A673 (cell line): ENCODE results near the gene CENPX. TPM values are rescaled to one million over a fixed set of nuclear protein-coding genes. Genes with fewer than 3 reads are reported as not detected.
A peak's percentile ranks its signal among the peaks of the same experiment; 100 is the strongest.

Source experiments
- Bru-seq: library from RNA; stranded (reverse); fragments of 400-500 nt; gene quantifications from one replicate; lab custom pipeline; 2021; lab: Mats Ljungman, UMichigan
- BruChase-seq, 2 experiments: library from RNA; stranded (reverse); fragments of 400-500 nt; gene quantifications; one replicate each; lab custom pipeline; 2021; lab: Mats Ljungman, UMichigan
- BruUV-seq: library from RNA; stranded (reverse); fragments of 400-500 nt; replicated peaks from 2 replicates; lab custom pipeline; 2021; lab: Mats Ljungman, UMichigan
- CTCF ChIA-PET: fragments of 300-600 bp; sonication (Branson Sonifier 250); formaldehyde crosslinking; loops from one replicate; lab custom pipeline; 2022; ENCODE audit warnings: antibody characterized with exemption; lab: Charles Lee
- POLR2A ChIA-PET: fragments of 300-600 bp; sonication (Branson Sonifier 250); formaldehyde crosslinking; loops from one replicate; lab custom pipeline; 2022; ENCODE audit warnings: antibody characterized with exemption; ENCODE audit not compliant: low non-redundant PET; lab: Charles Lee
- DNase-seq: peaks from one replicate; pipeline ENCODE4 v3.0.0-alpha.2; 2015; ENCODE audit warnings: low spot score
- H3K27ac ChIP-seq: fragments of 200-600 bp; sonication (generic); 2 replicates; pipeline ENCODE4 v1.5.1; 2016; ENCODE audit warnings: mixed run types, low read depth, mild to moderate bottlenecking, mixed read lengths, antibody characterized with exemption, low read length; ENCODE audit not compliant: poor library complexity, severe bottlenecking
- H3K27me3 ChIP-seq: fragments of 200-600 bp; sonication (generic); replicated peaks from 2 replicates; pipeline ENCODE4 v1.6.1; 2017; ENCODE audit warnings: mixed run types, low read depth, mild to moderate bottlenecking, mixed read lengths, antibody characterized with exemption, low read length; ENCODE audit not compliant: insufficient read depth, poor library complexity
- H3K36me3 ChIP-seq: fragments of 200-600 bp; sonication (generic); 2 replicates; pipeline ENCODE4 v1.6.1; 2016; ENCODE audit warnings: mixed run types, mild to moderate bottlenecking, mixed read lengths, antibody characterized with exemption, low read length; ENCODE audit not compliant: insufficient read depth, poor library complexity, severe bottlenecking
- H3K4me1 ChIP-seq: fragments of 200-600 bp; sonication (generic); 2 replicates; pipeline ENCODE4 v1.6.1; 2017; ENCODE audit warnings: mixed run types, mild to moderate bottlenecking, mixed read lengths, antibody characterized with exemption, low read length; ENCODE audit not compliant: insufficient read depth, poor library complexity, severe bottlenecking
- H3K4me3 ChIP-seq: fragments of 200-600 bp; sonication (generic); 2 replicates; pipeline ENCODE4 v1.5.1; 2016; ENCODE audit warnings: low read depth, mixed run types, mild to moderate bottlenecking, mixed read lengths, low read length; ENCODE audit not compliant: poor library complexity, severe bottlenecking
- H3K9me3 ChIP-seq: fragments of 200-600 bp; sonication (generic); 2 replicates; pipeline ENCODE4 v1.6.1; 2016; ENCODE audit warnings: mixed run types, low read depth, mild to moderate bottlenecking, mixed read lengths, antibody characterized with exemption, low read length; ENCODE audit not compliant: poor library complexity, severe bottlenecking
- EZH2 ChIP-seq: fragments of 200-600 bp; sonication (generic); IDR thresholded peaks from 2 replicates; pipeline ENCODE4 v1.6.1; 2017; ENCODE audit warnings: borderline replicate concordance, low read depth, mild to moderate bottlenecking, mixed read lengths, antibody characterized with exemption, low read length; ENCODE audit not compliant: poor library complexity, severe bottlenecking
- intact Hi-C: fragments of 100-400 bp; cut with micrococcal nuclease; formaldehyde crosslinking; loops from one replicate; pipeline ENCODE4 v1.10.0; 2022; ENCODE audit not compliant: unreplicated experiment
- long read RNA-seq: library from polyadenylated mRNA; stranded (forward); transcript quantifications from one replicate; pipeline ENCODE4 v2.0.0, GENCODE V29; 2022
- total RNA-seq: library from RNA; stranded (reverse); gene quantifications from 2 replicates; pipeline ENCODE4 v1.2.3, GENCODE V29; 2021
- TF ChIP-seq, protein P1 (sequence below): fragments of 300-800, 200-600 bp; sonication (generic); conservative IDR thresholded peaks from 2 replicates; pipeline ENCODE4 v1.5.1; 2017; ENCODE audit warnings: low read depth, mild to moderate bottlenecking, antibody characterized with exemption, low read length, moderate library complexity, mixed read lengths

CENPX gene
- total RNA-seq (153 and 165 TPM in 2 replicates), Bru-seq, nascent RNA (percentile 73 among the genes with signal in this experiment), BruChase-seq, experiment 1, labeled RNA remaining after a 2-hour chase (percentile 69 among the genes with signal in this experiment), BruChase-seq, experiment 2, labeled RNA remaining after a 6-hour chase (percentile 78 among the genes with signal in this experiment)
- long read RNA-seq, transcript CENPX-206 (4 exons, 710 nt): minor isoform, 16 of 322 reads
- long read RNA-seq, transcript CENPX-205 (4 exons, 752 nt): minor isoform, 12 of 322 reads
- long read RNA-seq, transcript CENPX-202 (5 exons, 805 nt): minor isoform, 54 of 322 reads
- long read RNA-seq, transcript CENPX-201 (4 exons, 751 nt): major isoform, 157 of 322 reads
- long read RNA-seq, partial matches to known transcripts: 41 of 322 reads
- long read RNA-seq, other reads (novel, unspliced or antisense): 24 of 322 reads

DNA sequence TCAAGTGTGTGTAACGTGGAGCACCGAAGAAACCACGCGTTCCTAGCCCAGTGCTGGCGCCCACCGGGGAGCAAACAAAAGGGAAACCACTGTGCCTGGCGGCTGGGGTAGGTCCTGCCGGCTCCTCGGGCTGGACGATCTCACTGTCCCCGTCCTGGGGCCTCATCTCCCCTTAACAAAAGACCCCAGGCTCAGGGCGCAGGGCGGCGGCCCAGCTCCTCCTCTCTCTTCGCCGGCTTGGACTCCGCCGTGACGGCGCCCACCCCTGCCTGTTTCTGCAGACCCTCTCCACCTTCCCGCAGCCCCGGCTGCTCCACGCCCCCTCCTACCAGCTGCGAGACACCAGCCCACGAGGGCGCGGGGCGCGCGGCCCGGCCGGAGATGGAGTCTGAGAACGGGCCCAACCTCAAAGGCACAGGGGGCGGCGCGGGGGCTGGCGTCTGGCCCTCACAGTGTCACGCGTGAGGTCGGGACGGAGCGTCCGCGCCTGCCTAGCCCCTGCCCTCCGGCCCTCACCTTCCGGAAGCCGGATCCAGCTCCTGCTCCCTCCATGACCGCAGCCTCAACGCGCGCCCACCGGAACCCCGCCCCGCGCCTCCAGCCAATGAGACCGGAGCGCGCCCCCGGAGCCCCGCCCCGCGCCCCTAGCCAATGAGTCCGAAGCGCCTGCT lies at the start of gene CENPX:
Gene CENPX (minus strand): TSS at position 569 of the 671 bp plus-strand sequence. CDS start 17 bp downstream, at position 552.
- Histone ChIP-seq H3K27me3 (no peaks in the 10 kb centered on the region), H3K4me1 (peaks cover 20% of the 10 kb centered on the region), H3K36me3 (peaks cover 13% of the 10 kb centered on the region), H3K27ac (peak within 1 kb of the TSS; percentile 75), H3K9me3 (no peaks in the 10 kb centered on the region), H3K4me3 (peak within 1 kb of the TSS; percentile 97)
- TSS peak; percentile 37 for BruUV-seq
- no peak for TF ChIP-seq EZH2
- TF ChIP-seq, protein P1, sequence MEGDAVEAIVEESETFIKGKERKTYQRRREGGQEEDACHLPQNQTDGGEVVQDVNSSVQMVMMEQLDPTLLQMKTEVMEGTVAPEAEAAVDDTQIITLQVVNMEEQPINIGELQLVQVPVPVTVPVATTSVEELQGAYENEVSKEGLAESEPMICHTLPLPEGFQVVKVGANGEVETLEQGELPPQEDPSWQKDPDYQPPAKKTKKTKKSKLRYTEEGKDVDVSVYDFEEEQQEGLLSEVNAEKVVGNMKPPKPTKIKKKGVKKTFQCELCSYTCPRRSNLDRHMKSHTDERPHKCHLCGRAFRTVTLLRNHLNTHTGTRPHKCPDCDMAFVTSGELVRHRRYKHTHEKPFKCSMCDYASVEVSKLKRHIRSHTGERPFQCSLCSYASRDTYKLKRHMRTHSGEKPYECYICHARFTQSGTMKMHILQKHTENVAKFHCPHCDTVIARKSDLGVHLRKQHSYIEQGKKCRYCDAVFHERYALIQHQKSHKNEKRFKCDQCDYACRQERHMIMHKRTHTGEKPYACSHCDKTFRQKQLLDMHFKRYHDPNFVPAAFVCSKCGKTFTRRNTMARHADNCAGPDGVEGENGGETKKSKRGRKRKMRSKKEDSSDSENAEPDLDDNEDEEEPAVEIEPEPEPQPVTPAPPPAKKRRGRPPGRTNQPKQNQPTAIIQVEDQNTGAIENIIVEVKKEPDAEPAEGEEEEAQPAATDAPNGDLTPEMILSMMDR: no peak
- CTCF ChIA-PET: interaction anchor here (0.5 to 4.1 kb wide), 4 partner anchors 8 to 63 kb away, joined by 6 to 23 read pairs (median 6); partner anchors contain the start of gene DCXR
- DNase-seq: no peak
- POLR2A ChIA-PET: interaction anchor here (0.6 to 1.2 kb wide), 3 partner anchors 15 to 119 kb away, joined by 3 to 23 read pairs (median 3); partner anchors contain the start of gene DCXR
- intact Hi-C loops: loop anchor here (5.0 kb wide), 1 partner anchor 65 kb away; no protein-coding TSS in a partner anchor

DNA sequence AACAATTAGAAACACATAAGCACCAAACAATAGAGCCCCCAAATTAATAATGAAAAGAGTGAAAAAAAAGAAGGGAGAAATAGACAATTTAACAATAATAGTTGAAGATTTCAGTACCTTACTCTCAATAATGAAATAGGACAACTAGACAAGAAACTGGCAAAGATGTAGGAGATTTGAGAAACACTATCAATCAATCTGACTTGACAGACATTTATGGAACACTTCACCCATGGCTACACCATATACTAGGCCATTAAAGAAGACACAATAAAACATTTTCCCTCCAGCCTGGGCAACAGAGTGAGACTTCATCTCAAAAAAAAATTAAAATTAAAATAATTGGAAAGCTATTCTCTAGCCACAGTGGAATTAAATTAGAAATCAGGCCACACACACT lies 47.9 kb upstream of the CENPX start:
- BruUV-seq: no TSS peak
- Histone ChIP-seq H3K4me3 (no peak overlapping the region), H3K27ac (no peak overlapping the region), H3K27me3 (no peaks in the 10 kb centered on the region), H3K9me3 (no peaks in the 10 kb centered on the region), H3K4me1 (peaks cover 6% of the 10 kb centered on the region), H3K36me3 (no peaks in the 10 kb centered on the region)
- ChIA-PET POLR2A (no interaction called here), CTCF (no interaction called here)
- intact Hi-C loops: no loop called here
- DNase-seq: no peak
- TF ChIP-seq, protein P1: no peak
- TF ChIP-seq EZH2: no peak

DNA sequence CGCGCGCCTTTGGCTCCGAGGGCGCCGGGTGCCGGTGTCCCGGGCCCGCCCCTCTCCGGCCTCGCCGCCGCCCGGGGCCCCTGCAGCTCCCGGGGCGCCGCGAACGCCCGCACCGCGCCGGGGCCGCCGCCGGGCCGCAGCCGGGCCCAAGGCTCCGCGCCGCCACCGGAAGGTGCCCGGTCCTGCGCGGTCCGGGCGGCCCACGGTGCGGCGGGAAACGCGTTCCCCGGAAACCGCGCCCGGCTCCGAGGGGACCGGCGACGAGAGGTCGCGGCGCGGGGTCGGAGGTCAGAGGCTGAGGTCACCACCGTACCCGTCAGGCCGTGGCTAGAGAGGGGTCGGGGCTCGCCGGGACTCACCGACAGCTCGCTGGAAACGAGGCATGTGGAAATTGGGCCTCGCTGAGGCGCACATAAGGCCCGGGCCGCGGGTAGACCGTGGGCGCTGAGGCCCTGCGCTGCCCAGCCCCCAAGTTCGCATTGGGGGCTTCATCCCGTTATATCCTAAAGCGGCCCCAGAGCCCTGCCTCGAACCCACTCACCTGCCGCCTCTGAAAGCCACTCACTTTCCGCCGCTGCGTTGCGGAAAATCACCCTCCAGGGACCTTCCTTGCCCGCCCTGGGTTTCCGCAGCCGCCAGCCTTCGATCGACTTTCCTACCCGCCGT lies 43.1 kb upstream of the CENPX start, which contains the start of gene DUS1L:
Gene DUS1L (minus strand): TSS at position 167 of the 666 bp plus-strand sequence. CDS start 745 bp downstream, outside the sequence.
- Histone ChIP-seq H3K4me1 (peaks cover 6% of the 10 kb centered on the region), H3K36me3 (peaks cover 32% of the 10 kb centered on the region), H3K9me3 (no peaks in the 10 kb centered on the region), H3K4me3 (peak within 1 kb of the TSS; percentile 85), H3K27me3 (no peaks in the 10 kb centered on the region), H3K27ac (peak within 1 kb of the TSS; percentile 81)
- BruUV-seq: no TSS peak
- peak; percentile 65 for DNase-seq
- TF ChIP-seq, protein P1: no peak
- no peak for TF ChIP-seq EZH2
- intact Hi-C loops: no loop called here
- ChIA-PET CTCF (no interaction called here), POLR2A (interaction anchor here (0.6 kb wide), 1 partner anchor 364 kb away, joined by 3 read pairs; no protein-coding TSS in a partner anchor)
